Measurements from ENCODE around the gene RFTN1.

RFTN1 gene

GRCh38 chr3:16396202-16396601 lies 117.3 kb downstream of the RFTN1 start:
- CTCF ChIA-PET: interaction anchor here (1.0 to 2.5 kb wide), 3 partner anchors 10 to 128 kb away, joined by 3 to 11 read pairs (median 3); no protein-coding TSS in a partner anchor
- no peak for TF ChIP-seq CTCF (IDR thresholded peaks at IDR 0.05; ENCODE audit: insufficient read depth, low read length, missing control alignments)
- H3K4me3 ChIP-seq (ENCODE audit: low read depth, low read length): no peak overlapping the region
- DNase-seq (ENCODE audit: low read depth, low spot score): no peak
- POLR2A ChIA-PET: no interaction called here

- CTCF ChIA-PET: interaction anchor here (0.8 to 2.5 kb wide), 4 partner anchors 10 to 155 kb away, joined by 3 to 11 read pairs (median 3); no protein-coding TSS in a partner anchor
These were observed 118.3 kb downstream of the RFTN1 start for GRCh38 chr3:16395212-16395611.

GRCh38 chr3:16394639-16395038 lies 118.9 kb downstream of the RFTN1 start:
- no peak for DNase-seq (ENCODE audit: low read depth, low spot score)
- CTCF ChIA-PET: interaction anchor here (0.8 to 2.5 kb wide), 4 partner anchors 10 to 156 kb away, joined by 3 to 11 read pairs (median 3); no protein-coding TSS in a partner anchor
- no peak for TF ChIP-seq CTCF (IDR thresholded peaks at IDR 0.05; ENCODE audit: insufficient read depth, low read length, missing control alignments)
- POLR2A ChIA-PET: interaction anchor here (0.9 kb wide), 1 partner anchor 16 kb away, joined by 3 read pairs; no protein-coding TSS in a partner anchor
- H3K4me3 ChIP-seq (ENCODE audit: low read depth, low read length): no peak overlapping the region

More at GRCh38 chr3:16395212-16395611, 118.3 kb downstream of the RFTN1 start:
- H3K4me3 ChIP-seq (ENCODE audit: low read depth, low read length): no peak overlapping the region
- no peak for TF ChIP-seq CTCF (IDR thresholded peaks at IDR 0.05; ENCODE audit: insufficient read depth, low read length, missing control alignments)
- POLR2A ChIA-PET: interaction anchor here (0.9 kb wide), 1 partner anchor 16 kb away, joined by 3 read pairs; no protein-coding TSS in a partner anchor
- DNase-seq (ENCODE audit: low read depth, low spot score): no peak

GRCh38 chr3:16392717-16393116 lies 120.8 kb downstream of the RFTN1 start:
- no peak overlapping the region for H3K4me3 ChIP-seq (ENCODE audit: low read depth, low read length)
- DNase-seq (ENCODE audit: low read depth, low spot score): no peak
- no peak for TF ChIP-seq CTCF (IDR thresholded peaks at IDR 0.05; ENCODE audit: insufficient read depth, low read length, missing control alignments)
- ChIA-PET POLR2A (no interaction called here), CTCF (no interaction called here)

DNA sequence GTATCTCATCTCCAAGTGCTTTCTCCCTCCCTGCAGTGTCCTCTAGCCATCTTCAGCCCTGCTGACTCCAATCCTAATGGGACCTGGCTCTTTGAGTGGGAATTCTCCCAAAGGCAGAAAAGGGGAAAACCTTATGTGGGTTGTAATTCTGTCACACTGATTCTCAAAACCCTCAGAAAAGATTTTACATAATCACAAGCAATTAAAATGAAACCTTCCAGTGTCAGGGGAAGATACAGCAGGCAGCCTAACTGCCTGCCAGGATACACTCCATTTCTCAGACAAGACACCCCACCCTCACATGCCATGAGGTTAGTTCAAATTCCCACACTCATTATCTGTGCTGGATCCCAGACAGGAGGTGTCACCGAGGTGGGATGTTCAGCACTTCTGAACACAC lies 121.4 kb downstream of the RFTN1 start:
- no peak for TF ChIP-seq CTCF (IDR thresholded peaks at IDR 0.05; ENCODE audit: insufficient read depth, low read length, missing control alignments)
- no peak for DNase-seq (ENCODE audit: low read depth, low spot score)
- ChIA-PET POLR2A (no interaction called here), CTCF (interaction anchor here (1.3 to 1.8 kb wide), 2 partner anchors 8 to 10 kb away, joined by 4 to 8 read pairs; no protein-coding TSS in a partner anchor)
- H3K4me3 ChIP-seq (ENCODE audit: low read depth, low read length): no peak overlapping the region

- POLR2A ChIA-PET: interaction anchor here (0.6 kb wide), 1 partner anchor 743 kb away, joined by 3 read pairs; no protein-coding TSS in a partner anchor
- CTCF ChIA-PET: interaction anchor here (1.0 to 1.8 kb wide), 3 partner anchors 9 to 96 kb away, joined by 3 to 8 read pairs (median 4); no protein-coding TSS in a partner anchor
- DNase-seq (ENCODE audit: low read depth, low spot score): no peak
- H3K4me3 ChIP-seq (ENCODE audit: low read depth, low read length): no peak overlapping the region
- TF ChIP-seq CTCF (IDR thresholded peaks at IDR 0.05; ENCODE audit: insufficient read depth, low read length, missing control alignments): no peak
These were observed 122.9 kb downstream of the RFTN1 start for GRCh38 chr3:16390581-16390980.

All from AG04449 (cell line).